Smooth muscle cell (in vitro differentiated cells): ENCODE data around the gene LINC01488. TPM values are rescaled to one million over a fixed set of nuclear protein-coding genes. Genes with fewer than 3 reads are reported as not detected.

Experiments
- DNase-seq: peaks from one replicate; lab custom pipeline; 2025; ENCODE audit not compliant: unreplicated experiment; lab: John Stamatoyannopoulos, UW
- H2AFZ ChIP-seq: fragments of 200-600 bp; sonication (generic); 2 replicates; pipeline ENCODE4 v1.6.0; 2016; ENCODE audit warnings: antibody characterized with exemption, low read depth, mild to moderate bottlenecking
- H3F3A ChIP-seq: fragments of 200-600 bp; sonication (generic); 2 replicates; pipeline ENCODE4 v1.6.0; 2017; ENCODE audit warnings: antibody characterized with exemption, low read depth
- H3K27ac ChIP-seq: fragments of 200-600 bp; sonication (generic); 2 replicates; pipeline ENCODE4 v1.5.1; 2016; ENCODE audit warnings: low read depth, mild to moderate bottlenecking
- H3K27me3 ChIP-seq: fragments of 200-600 bp; sonication (generic); 2 replicates; pipeline ENCODE4 v1.6.1; 2016; ENCODE audit warnings: low read depth, mild to moderate bottlenecking
- H3K36me3 ChIP-seq: fragments of 200-600 bp; sonication (generic); 2 replicates; pipeline ENCODE4 v1.5.1; 2016; ENCODE audit warnings: low read depth
- H3K4me1 ChIP-seq: fragments of 200-600 bp; sonication (generic); 2 replicates; pipeline ENCODE4 v1.5.1; 2016; ENCODE audit warnings: low read depth
- H3K4me2 ChIP-seq: fragments of 200-600 bp; sonication (generic); 2 replicates; pipeline ENCODE4 v1.6.0; 2016; ENCODE audit warnings: mild to moderate bottlenecking
- H3K4me3 ChIP-seq: fragments of 200-600 bp; sonication (generic); 2 replicates; pipeline ENCODE4 v1.5.1; 2016; ENCODE audit warnings: mild to moderate bottlenecking
- H3K79me2 ChIP-seq: fragments of 200-600 bp; sonication (generic); 2 replicates; pipeline ENCODE4 v1.6.0; 2016; ENCODE audit warnings: low read depth, mild to moderate bottlenecking
- H3K9ac ChIP-seq: fragments of 200-600 bp; sonication (generic); 2 replicates; pipeline ENCODE4 v1.6.0; 2016; ENCODE audit warnings: low read depth
- H3K9me3 ChIP-seq: fragments of 200-600 bp; sonication (generic); replicated peaks from 2 replicates; pipeline ENCODE4 v1.5.1; 2016; ENCODE audit warnings: low read depth
- H4K20me1 ChIP-seq: fragments of 200-600 bp; sonication (generic); 2 replicates; pipeline ENCODE4 v1.6.0; 2016; ENCODE audit warnings: low read depth
- CTCF ChIP-seq: fragments of 200-600 bp; sonication (generic); IDR thresholded peaks from 2 replicates; pipeline ENCODE4 v1.5.1; 2017; ENCODE audit warnings: borderline replicate concordance, mild to moderate bottlenecking, antibody characterized with exemption; ENCODE audit not compliant: insufficient read depth, poor library complexity, severe bottlenecking
- whole genome bisulfite sequencing: methylation state at CpG from one replicate; pipeline ENCODE4 v1.1.7; 2016; ENCODE audit warnings: low lambda C conversion rate; 5-methylcytosine and 5-hydroxymethylcytosine counted together
- polyA plus RNA-seq: library from polyadenylated mRNA; unstranded; fragments of >200 nt; fragmentation: Nextera tagmentation; extraction: Ambion mirVana; gene quantifications from 2 replicates; pipeline ENCODE4 v1.2.1, GENCODE V29; 2016
- total RNA-seq: library from RNA; depleted of rRNA; stranded (reverse); fragments of >200 nt; gene quantifications from 2 replicates; pipeline ENCODE4 v1.2.3, GENCODE V29; 2014

LINC01488 gene
- total and polyA plus RNA-seq, 2 experiments from 2014 or later = not detected

GRCh38 chr11:69496631-69497220, 15.3 kb downstream of the LINC01488 start:
- Histone ChIP-seq H3K27ac (peak overlapping the region; percentile 14), H3K27me3 (no peaks in the 10 kb centered on the region), H3K36me3 (no peaks in the 10 kb centered on the region), H4K20me1 (no peaks in the 10 kb centered on the region), H3K4me1 (no peaks in the 10 kb centered on the region), H2AFZ (no peak overlapping the region), H3K4me2 (peak overlapping the region; percentile 9), H3K9me3 (no peaks in the 10 kb centered on the region), H3K79me2 (no peaks in the 10 kb centered on the region), H3K4me3 (no peak overlapping the region), H3F3A (peaks cover 11% of the 10 kb centered on the region), H3K9ac (no peak overlapping the region)
- no peak for DNase-seq
- 61% methylated on average over 11 of the region's 12 CpGs for WGBS
- TF ChIP-seq CTCF = no peak

- Histone ChIP-seq H4K20me1 (no peaks in the 10 kb centered on the region), H3K4me1 (no peaks in the 10 kb centered on the region), H3K4me3 (no peak overlapping the region), H3F3A (peaks cover 11% of the 10 kb centered on the region), H2AFZ (no peak overlapping the region), H3K27me3 (no peaks in the 10 kb centered on the region), H3K27ac (no peak overlapping the region), H3K9me3 (no peaks in the 10 kb centered on the region), H3K79me2 (no peaks in the 10 kb centered on the region), H3K36me3 (no peaks in the 10 kb centered on the region), H3K4me2 (peak overlapping the region; percentile 41), H3K9ac (no peak overlapping the region)
- 9% methylated on average over 19 of the region's 19 CpGs for WGBS
- peak; percentile 16 for DNase-seq
- no peak for TF ChIP-seq CTCF
Measured at GRCh38 chr11:69497221-69497787, 15.8 kb downstream of the LINC01488 start.

- Histone ChIP-seq H3K9ac (no peak overlapping the region), H3K79me2 (no peaks in the 10 kb centered on the region), H3K4me3 (no peak overlapping the region), H3K9me3 (no peaks in the 10 kb centered on the region), H2AFZ (no peak overlapping the region), H3K4me1 (no peaks in the 10 kb centered on the region), H3K36me3 (no peaks in the 10 kb centered on the region), H3K4me2 (no peak overlapping the region), H4K20me1 (no peaks in the 10 kb centered on the region), H3K27me3 (no peaks in the 10 kb centered on the region), H3K27ac (no peak overlapping the region), H3F3A (peaks cover 11% of the 10 kb centered on the region)
- TF ChIP-seq CTCF = no peak
- WGBS = 93% methylated on average over 7 of the region's 7 CpGs
- no peak for DNase-seq
Measured at GRCh38 chr11:69498614-69499175, 17.2 kb downstream of the LINC01488 start.
